HEK293 (cell line): ENCODE results near the gene ERVMER34-1.

Source experiments
- RBAK ChIP-seq: fragments of 450-650 bp; formaldehyde crosslinking; IDR thresholded peaks from 2 replicates; pipeline ENCODE4 v1.5.1; 2016; ENCODE audit warnings: missing biosample characterization, missing genetic modification characterization
- YY1 ChIP-seq: fragments of 450-650 bp; formaldehyde crosslinking; IDR thresholded peaks from 2 replicates; pipeline ENCODE4 v1.5.1; 2018; ENCODE audit warnings: missing biosample characterization, missing genetic modification characterization
- ZNF146 ChIP-seq: fragments of 450-650 bp; formaldehyde crosslinking; IDR thresholded peaks from 2 replicates; pipeline ENCODE4 v1.5.1; 2016; ENCODE audit warnings: missing biosample characterization, missing genetic modification characterization
- ZNF24 ChIP-seq: fragments of 450-650 bp; formaldehyde crosslinking; IDR thresholded peaks from 2 replicates; pipeline ENCODE4 v1.5.1; 2016; ENCODE audit warnings: missing biosample characterization, missing genetic modification characterization
- ZNF561 ChIP-seq: fragments of 450-650 bp; IDR thresholded peaks from 2 replicates; pipeline ENCODE4 v1.5.1; 2018; ENCODE audit warnings: missing biosample characterization, missing genetic modification characterization, borderline replicate concordance
- TF ChIP-seq, protein P1 (sequence below): fragments of 450-650 bp; formaldehyde crosslinking; IDR thresholded peaks from 2 replicates; pipeline ENCODE4 v1.5.1; 2016; ENCODE audit warnings: missing biosample characterization, missing genetic modification characterization
- TF ChIP-seq, protein P2 (sequence below): fragments of 450-650 bp; formaldehyde crosslinking; IDR thresholded peaks from 2 replicates; pipeline ENCODE4 v1.5.1; 2016; ENCODE audit warnings: missing biosample characterization, missing genetic modification characterization, low read depth

DNA sequence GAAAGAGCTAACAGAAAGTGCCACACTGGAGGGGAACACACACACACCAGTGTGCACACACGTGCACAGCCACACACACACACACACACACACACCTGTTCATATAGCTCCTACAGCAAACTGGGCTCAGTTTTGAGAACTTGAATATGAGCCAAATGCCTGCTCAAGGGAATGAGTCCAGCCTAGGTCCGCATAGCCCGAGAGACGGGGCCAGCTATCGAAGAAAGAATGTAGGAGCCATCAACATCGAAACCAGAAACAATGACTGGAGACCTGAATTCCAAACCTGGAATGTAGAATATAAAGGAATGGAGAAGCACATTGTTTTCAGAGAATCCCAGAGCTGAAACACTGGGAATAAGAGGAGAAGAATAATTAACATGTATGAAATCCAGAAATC lies 37.6 kb upstream of the ERVMER34-1 start:
- TF ChIP-seq RBAK (tag by site-specific recombination) (no peak), ZNF146 (tag by site-specific recombination) (no peak), ZNF24 (tag by site-specific recombination) (no peak), YY1 (tag by site-specific recombination) (no peak), ZNF561 (no peak)
- TF ChIP-seq, protein P1, sequence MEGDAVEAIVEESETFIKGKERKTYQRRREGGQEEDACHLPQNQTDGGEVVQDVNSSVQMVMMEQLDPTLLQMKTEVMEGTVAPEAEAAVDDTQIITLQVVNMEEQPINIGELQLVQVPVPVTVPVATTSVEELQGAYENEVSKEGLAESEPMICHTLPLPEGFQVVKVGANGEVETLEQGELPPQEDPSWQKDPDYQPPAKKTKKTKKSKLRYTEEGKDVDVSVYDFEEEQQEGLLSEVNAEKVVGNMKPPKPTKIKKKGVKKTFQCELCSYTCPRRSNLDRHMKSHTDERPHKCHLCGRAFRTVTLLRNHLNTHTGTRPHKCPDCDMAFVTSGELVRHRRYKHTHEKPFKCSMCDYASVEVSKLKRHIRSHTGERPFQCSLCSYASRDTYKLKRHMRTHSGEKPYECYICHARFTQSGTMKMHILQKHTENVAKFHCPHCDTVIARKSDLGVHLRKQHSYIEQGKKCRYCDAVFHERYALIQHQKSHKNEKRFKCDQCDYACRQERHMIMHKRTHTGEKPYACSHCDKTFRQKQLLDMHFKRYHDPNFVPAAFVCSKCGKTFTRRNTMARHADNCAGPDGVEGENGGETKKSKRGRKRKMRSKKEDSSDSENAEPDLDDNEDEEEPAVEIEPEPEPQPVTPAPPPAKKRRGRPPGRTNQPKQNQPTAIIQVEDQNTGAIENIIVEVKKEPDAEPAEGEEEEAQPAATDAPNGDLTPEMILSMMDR = no peak
- TF ChIP-seq, protein P2, sequence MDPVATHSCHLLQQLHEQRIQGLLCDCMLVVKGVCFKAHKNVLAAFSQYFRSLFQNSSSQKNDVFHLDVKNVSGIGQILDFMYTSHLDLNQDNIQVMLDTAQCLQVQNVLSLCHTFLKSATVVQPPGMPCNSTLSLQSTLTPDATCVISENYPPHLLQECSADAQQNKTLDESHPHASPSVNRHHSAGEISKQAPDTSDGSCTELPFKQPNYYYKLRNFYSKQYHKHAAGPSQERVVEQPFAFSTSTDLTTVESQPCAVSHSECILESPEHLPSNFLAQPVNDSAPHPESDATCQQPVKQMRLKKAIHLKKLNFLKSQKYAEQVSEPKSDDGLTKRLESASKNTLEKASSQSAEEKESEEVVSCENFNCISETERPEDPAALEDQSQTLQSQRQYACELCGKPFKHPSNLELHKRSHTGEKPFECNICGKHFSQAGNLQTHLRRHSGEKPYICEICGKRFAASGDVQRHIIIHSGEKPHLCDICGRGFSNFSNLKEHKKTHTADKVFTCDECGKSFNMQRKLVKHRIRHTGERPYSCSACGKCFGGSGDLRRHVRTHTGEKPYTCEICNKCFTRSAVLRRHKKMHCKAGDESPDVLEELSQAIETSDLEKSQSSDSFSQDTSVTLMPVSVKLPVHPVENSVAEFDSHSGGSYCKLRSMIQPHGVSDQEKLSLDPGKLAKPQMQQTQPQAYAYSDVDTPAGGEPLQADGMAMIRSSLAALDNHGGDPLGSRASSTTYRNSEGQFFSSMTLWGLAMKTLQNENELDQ (tag by site-specific recombination) = no peak
